Fibroblast of mammary gland (primary cell): ENCODE results near the gene COPB1.

ENCODE experiments used
- DNase-seq: peaks from one replicate; pipeline ENCODE4 v3.0.0-alpha.2; 2010; ENCODE audit warnings: low read depth
- H3K4me3 ChIP-seq: 2 replicates; pipeline ENCODE4 v1.5.1; 2011; ENCODE audit warnings: low read depth, mild to moderate bottlenecking, low read length, moderate library complexity; ENCODE audit not compliant: control insufficient read depth
- CTCF ChIP-seq: conservative IDR thresholded peaks from 2 replicates; pipeline ENCODE4 v1.5.1; 2011; ENCODE audit warnings: low read depth, low read length, inconsistent platforms; ENCODE audit not compliant: control insufficient read depth, insufficient read depth

COPB1 gene

DNA sequence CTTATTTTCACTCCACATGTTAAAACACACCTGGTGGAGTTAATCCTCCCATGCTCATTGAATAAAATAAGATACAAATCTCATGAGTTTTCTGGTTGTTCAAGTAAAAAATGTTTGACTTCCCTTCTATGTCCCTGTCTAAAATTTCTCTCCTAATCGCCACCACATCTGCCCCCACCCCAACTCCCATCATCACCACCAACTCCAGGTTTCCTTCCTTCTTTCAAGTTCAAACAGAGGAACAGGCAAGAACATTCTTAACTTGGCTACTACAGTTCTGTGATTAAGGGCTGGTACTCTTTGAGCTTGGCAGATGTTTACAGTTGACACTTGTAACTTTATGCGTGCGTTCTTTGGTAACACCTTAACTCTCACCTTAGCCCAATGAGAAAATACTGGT, 29.7 kb upstream of the COPB1 start:
- DNase-seq = no peak
- no peak overlapping the region for H3K4me3 ChIP-seq
- TF ChIP-seq CTCF = no peak

DNA sequence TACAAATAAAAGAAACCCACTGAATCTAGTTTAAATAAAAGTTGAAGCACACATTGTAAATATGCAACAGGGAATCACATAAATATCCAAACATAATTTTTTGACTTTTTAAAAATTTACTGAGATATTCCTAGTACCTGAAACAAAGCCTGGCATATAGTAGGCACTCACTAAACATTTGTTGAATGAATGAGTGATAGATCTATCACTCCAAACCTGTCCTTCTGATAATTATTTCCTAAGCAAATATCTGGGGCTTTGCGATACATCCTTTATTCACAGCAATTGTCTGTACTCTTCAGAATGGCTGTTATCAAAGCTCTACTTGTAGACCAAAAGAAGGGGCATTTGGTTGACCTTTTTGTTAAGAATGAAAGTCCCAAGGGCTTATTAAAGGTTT, 23.2 kb upstream of the COPB1 start:
- no peak for DNase-seq
- TF ChIP-seq CTCF = no peak
- no peak overlapping the region for H3K4me3 ChIP-seq

GRCh38 chr11:14522245-14522644, 22.6 kb upstream of the COPB1 start:
- DNase-seq = no peak
- H3K4me3 ChIP-seq = no peak overlapping the region
- no peak for TF ChIP-seq CTCF

- no peak for TF ChIP-seq CTCF
- peak overlapping the region; percentile 99 for H3K4me3 ChIP-seq
- DNase-seq = no peak
These were observed 21.1 kb upstream of the COPB1 start for GRCh38 chr11:14520747-14521151.

DNA sequence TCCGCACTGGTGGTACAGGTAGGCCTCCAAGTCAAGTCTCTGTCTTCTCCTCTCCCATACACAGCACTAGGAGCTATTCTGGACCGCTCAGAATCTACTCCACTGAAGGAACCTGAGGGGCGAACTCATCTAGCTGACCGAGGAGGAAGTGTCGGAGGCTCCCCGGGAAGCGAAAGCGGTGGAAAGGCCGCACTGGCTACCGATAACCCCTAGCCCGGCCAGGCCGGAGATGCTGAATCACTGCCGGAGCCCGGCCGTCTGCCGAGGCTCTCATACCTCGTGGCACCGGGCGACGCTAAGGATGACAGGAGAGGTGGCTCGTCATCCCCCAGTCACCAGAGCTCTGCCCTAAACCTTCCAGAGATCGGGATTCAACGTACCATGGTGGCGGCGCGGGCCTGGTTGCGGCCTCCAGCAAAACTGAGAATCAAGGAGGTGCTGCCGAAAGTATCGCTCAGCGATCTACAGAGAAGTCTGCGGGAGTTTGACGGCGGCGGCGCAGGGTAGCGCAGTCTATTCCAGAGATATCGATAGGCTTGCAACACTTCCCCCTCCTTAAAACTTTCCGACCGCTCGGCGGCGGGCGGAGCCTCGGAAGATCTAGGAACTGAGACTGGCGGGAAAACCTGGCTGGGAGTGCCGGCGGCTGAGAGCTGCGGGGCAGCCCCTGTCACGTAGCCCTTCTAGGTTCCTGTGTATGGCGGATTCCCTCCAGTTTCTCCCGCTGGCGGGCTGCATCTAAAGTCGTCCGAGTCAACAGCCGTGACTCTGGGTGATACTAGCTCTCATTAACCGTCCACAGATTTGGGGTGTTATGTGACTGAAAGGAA, 20.5 kb upstream of the COPB1 start, which contains the start of gene PSMA1:
TSS of gene PSMA1 (minus strand) at position 470 of the 830 bp plus-strand sequence. CDS start at position 383, 87 bp downstream.
- peak within 1 kb of the TSS; percentile 99 for H3K4me3 ChIP-seq
- no peak for TF ChIP-seq CTCF
- DNase-seq = peak; percentile 92

GRCh38 chr11:14519597-14519916, 19.9 kb upstream of the COPB1 start:
- TF ChIP-seq CTCF = no peak

More at GRCh38 chr11:14519597-14519916, 19.9 kb upstream of the COPB1 start:
- peak overlapping the region; percentile 99 for H3K4me3 ChIP-seq
- peak; percentile 52 for DNase-seq
